Activated T-helper 9 cell treated with anti-CD3 and anti-CD28 coated beads, Interleukin-2, amount 50 U/mL, for 16 hours (primary cell): ENCODE data around the gene TRMT44.

ENCODE experiments used
- DNase-seq: peaks from one replicate; pipeline ENCODE4 v3.0.0-alpha.2; 2020; ENCODE audit warnings: low read depth

The TRMT44 gene

DNA sequence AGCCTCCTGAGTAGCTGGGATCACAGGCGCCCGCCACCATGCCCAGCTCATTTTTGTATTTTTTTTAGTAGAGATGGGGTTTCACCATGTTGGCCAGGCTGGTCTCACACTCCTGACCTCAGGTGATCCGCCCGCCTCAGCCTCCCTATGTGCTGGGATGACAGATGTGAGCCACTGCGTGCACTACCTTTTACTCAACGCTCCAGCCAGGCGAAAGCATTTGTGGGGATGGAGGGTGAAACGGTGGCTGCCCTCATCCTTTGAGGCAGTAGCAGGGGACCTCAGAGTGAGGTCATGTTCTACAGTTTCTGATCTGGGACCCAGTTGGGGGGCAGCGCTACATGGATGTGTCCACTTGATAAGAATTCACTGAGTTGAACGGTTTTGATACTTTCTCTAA lies 73.8 kb downstream of the TRMT44 start:
- no peak for DNase-seq

DNA sequence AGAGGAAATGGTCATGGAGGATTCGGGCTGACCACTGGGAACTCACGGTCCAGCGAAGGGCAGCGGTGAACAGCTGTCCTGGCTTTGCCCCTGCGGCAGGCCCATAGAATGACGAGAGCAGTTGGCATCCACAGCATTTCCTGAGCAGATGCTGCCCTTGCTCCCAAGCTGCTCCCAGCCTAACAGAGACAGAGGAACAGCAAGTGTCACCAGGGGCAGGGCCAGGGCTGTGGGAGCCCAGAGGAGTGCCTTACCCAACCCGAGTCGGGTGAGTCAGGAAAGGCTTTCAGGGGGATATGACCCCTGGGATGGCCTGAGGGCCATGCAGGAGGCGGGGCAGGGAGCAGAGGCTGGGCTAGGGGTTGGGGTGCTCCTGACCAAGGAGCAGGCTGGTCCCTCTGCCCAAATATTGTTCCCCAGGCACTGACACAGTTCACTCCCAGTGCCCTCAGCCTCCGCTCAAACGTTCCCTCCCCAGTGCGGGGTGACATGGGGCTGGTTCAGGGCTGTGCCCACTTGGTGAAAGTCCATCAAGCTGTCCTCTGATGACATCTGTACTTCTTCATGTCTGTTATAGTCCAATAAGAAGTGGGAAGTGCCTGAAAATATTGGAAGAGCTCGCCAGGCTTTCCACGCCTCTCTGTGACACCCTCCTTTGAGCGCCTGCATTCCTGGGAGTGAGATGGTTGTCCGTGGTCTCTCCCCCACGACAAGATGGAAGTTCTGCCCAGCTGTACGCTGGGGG lies 74.9 kb downstream of the TRMT44 start:
- DNase-seq, result no peak

DNA sequence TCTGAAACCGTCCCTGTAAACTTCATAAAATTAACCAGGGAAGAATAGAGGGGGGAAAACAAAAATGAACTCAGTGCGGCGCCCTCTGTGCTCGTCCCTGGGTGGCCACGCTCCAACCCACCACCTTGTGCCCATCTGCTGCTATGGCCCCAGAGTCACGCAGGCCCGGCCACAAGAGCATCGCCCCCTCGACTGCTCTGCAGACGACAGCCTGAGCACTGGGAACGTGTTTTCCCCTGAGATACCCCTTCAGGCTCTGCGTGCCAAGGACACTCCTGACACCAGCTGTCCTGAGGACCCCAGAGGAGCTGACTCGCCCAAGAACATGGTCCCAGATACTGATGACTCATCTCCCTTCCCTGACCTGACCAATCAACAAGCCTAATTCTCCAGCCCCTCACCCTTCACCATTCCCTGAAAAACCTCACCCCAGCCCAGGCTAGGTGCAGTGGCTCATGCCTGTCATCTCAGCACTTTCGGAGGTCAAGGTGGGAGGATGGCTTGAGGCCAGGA lies 75.5 kb downstream of the TRMT44 start:
- no peak for DNase-seq

DNA sequence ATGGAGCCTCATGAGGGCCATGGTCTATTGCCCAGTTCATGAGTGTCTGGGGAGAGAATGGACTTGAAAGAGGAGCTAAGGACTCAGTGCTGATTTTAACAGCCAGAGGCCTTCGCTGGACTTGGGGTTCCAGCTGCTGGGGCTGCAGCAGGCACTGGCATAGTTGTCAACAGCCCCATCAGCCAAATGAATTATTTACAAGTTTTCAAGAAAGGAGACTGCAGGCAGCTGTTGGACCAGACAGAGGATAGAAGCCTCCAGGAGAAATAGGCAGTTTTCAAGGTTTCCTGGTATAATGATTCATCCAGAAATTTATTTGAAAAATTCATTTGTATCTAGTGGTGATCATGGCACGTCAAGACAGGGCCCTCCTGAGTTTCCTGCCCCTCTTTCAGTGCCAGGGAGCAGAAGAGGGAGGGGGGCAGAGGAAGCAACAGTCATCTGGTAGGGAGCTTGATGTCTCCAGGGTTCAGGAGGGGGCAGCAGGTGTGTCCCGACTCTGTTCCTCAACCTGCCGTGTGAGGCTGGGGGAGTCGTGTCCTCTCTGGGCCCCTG lies 76.5 kb downstream of the TRMT44 start:
- DNase-seq, result no peak

DNA sequence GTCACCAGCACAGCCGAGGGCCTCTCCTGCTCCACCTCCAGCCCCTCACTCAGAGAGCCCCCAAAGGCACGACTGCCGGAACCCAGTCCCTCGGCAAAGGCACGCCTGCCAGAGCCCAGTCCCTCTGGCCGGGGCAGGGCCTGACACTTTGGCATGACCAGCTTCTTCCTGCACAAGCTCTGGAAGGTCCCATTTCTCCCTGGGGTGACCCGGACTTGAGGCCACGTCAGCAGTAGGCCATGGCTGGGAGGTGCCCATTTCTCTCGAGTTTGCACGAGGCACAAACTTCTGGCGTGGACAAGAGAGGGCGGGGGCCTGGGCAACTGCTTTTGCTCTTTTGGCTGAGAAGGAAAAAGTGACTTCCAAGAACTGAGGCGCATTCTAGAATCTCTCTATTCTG lies 77.4 kb downstream of the TRMT44 start:
- no peak for DNase-seq

DNA sequence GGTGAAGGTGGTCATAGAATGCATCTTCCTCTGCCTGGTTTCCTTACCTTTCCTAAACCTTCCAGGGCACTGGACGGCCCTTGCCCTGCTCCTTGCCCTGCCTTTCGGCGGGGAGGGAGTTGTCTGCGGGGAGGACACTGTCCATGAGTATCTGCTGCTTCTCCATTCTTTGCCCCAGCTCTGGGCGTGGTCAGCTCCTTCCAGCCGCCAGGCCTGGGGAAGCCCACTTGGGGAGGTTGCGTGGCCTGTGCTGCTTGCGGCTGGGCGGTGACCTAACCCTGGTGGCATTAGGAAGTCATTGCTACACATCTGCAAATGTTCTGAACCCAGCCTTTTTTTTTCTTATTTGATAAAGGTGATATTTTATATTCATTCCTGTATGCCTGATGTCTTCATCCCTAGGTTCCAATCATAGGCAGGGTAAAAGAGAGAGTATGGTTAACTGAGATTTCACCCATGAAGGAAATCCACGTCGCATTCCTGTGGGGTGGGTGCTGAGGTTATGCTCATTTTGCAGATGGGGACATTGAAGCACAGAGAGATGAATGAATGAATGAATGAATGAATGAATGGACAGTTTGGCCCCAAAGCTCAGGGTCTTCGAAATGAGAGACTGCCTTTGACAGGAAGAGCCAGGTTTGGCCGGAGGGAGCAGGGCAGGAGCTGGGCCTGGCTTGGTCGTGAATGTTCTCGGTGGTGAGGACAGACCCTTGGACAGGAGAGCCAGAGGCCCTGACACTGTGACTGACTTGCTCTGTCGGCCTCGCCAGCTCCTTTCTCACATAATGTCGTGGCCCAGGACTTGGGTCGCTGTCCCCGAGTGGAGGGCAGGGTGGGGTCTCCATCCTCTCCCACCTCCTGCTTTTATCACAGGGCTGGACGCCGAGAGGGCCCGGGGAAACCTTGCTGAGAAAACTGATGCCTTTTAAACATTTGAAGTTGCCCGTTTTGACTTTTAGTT lies 81.9 kb downstream of the TRMT44 start:
- no peak for DNase-seq

DNA sequence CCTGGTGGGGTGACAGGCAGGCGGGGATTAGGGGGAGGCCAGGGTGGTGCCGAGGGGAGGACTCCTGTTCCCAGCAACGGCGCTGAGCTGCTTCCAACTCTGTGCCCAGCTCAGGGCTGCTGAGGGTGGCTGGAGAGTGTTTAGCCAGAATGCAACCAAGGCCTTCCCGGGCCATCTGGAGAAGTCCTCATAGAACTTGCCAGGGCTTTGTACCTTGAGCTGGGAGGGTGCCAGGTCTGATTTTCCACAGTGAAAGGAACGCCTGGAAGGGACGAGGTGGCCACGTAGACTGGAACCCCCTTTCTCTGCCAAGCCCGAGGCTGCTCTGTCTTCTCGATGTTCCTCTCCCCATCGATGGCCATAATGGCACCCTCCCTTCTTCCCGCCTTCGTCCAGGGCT lies 82.6 kb downstream of the TRMT44 start:
- DNase-seq, result no peak

DNA sequence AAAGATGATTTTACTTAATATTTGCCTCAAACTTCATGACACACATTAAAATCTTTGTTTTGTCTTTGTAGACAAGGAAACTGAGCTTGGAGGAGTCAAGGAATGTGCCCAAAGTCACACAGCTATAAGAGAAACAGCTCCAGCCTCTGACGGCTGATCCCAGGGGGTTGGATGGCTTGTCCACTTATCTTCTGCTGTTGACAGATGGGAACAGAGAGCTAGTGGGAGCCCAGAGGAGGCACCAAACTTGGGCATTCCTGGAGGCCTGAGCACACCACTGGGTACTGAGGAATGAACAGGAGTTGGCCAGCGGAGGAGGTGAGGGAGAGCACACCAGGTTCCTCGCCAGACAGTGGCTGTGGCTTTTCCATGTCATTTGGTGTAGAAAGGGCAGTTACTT lies 83.2 kb downstream of the TRMT44 start:
- DNase-seq, result no peak

DNA sequence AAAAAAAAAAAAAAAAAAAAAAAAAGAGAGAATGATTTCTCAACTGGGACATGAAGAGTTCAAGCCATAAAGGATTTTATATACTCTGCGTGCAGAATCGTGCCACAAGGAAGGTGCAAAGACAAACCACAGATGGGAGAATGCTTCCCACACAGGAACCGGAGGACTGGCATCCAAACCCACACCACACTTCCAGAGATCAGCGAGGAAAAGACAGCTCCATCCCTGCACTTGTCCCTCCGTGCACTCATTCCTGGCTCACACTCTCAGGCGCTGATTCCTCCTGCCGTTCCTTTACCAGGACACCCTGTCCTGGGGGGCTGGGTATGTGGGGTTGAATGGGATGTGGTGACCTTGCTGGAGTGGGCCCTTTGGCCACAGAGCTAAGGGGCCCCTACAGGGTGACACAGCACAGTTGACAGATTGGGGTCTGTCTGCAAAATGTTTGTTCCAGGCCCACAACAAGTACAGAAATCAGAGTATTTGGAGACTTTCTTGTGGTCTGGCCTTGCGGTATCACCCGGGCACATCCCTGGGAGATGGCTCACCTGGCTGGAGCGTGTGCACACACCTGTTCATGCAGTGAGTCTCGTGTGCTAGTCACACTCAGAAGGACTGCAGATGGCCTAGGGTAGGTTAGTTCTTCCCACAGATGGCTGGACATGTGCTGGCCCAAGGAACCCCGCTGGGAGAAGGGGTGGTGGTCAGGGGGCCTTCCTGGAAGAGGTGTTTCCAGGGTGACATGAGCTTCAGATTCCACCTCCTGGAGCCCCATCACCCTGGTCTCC lies 84.2 kb downstream of the TRMT44 start:
- no peak for DNase-seq

DNA sequence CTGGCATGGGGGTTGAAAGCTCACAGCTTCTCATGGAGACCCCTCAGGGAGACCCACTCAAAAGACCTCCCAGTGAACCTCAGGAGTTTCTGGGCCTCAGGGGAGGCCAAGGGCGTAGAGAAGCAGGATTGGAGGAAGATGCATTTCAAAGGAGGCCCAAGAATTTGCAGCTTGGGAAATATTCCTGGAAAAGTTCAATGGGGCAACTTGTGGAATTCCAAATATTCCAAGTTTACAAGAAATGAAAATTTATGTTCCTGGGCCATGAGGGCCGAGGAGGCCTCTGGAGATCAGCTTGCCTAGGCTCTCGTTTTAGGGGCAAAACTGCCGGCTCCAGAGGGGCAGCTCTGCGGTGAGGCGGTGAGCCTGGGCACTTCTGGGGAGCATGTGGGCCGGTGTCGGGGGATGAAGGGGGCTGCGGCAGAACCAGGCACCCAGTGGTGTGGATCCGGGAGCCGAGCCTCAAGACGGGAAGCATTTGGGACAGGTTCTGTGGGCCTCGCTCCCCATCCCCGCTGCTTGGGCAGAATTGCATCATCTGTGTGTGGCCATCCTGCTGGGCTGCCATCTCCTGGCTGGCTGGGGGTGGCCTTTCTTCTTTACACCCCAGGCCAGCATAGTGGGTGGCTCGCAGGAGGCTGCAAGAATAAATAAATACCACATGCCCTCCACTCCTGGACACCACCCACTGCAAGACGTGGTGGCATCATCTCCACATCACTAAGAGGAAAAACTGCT lies 85.0 kb downstream of the TRMT44 start:
- no peak for DNase-seq
